PFSK-1 (cell line): ENCODE measurements around the gene NKTR.

Experiments used
- POLR2AphosphoS5 ChIP-seq: IDR thresholded peaks from 2 replicates; pipeline ENCODE4 v1.6.1; 2012; ENCODE audit warnings: low read depth, mild to moderate bottlenecking, control low read depth, low read length, moderate library complexity
- REST ChIP-seq, 2 experiments: IDR thresholded peaks; 2 replicates each; pipeline versions ENCODE4 v1.6.1 to v1.8.0; 2011 to 2012; ENCODE audit warnings: low read depth in 2 of 2, low read length in 2 of 2, control low read depth in 1 of 2, inconsistent platforms in 1 of 2, mild to moderate bottlenecking in 1 of 2, moderate library complexity in 1 of 2; ENCODE audit not compliant: insufficient read depth in 1 of 2

- TF ChIP-seq POLR2AphosphoS5 (no peak), REST (IDR thresholded peaks at IDR 0.05; ENCODE audit: insufficient read depth in 1 of 2, low read depth in 2 of 2, low read length in 2 of 2) (no peak)
These were observed 51.7 kb downstream of the NKTR start for GRCh38 chr3:42652251-42652610.
